Measurements from ENCODE around the gene CREB1. TPM values are rescaled to one million over a fixed set of nuclear protein-coding genes. Genes with fewer than 3 reads are reported as not detected.
A peak's percentile ranks its signal among the peaks of the same experiment; 100 is the strongest.

CREB1 gene
- total and polyA plus RNA-seq, 2 donors (not counting 3 experiments of a cell fraction or from before 2014, with no cell fraction given), result 31.0 to 71.1 TPM

- BruUV-seq (replicated peaks), result TSS peak; percentile 90
- dilution Hi-C loops (cut with MboI; ENCODE audit: extremely low pct_ligation_motif_present, low sequenced_read_pairs), result no loop called here
- peak; percentile 95 for TF ChIP-seq POLR2A (IDR thresholded peaks at IDR 0.05; ENCODE audit: low read depth, low read length)
- peak; percentile 71 for TF ChIP-seq POLR2AphosphoS5 (IDR thresholded peaks at IDR 0.05; ENCODE audit: insufficient read depth, low read depth, low read length)
- no peak for TF ChIP-seq EZH2 (IDR thresholded peaks at IDR 0.05; ENCODE audit: borderline replicate concordance, low read depth, low read length, severe bottlenecking)
Measured at GRCh38 chr2:207624185-207625013, 94.6 kb downstream of the CREB1 start.

More at GRCh38 chr2:207624185-207625013, 94.6 kb downstream of the CREB1 start:
- ChIA-PET CTCF (interaction anchor here (0.7 to 4.7 kb wide), 16 partner anchors 7 to 418 kb away, joined by 3 to 45 read pairs (median 11); partner anchors contain the start of genes CCNYL1 and CREB1), POLR2A (interaction anchor here (1.1 to 2.1 kb wide), 2 partner anchors 87 to 95 kb away, joined by 3 to 10 read pairs; partner anchors contain the start of genes CCNYL1 and CREB1)
- no peaks in the 10 kb centered on the region for H3K36me3 ChIP-seq (ENCODE audit: control insufficient read depth in 2 of 2, extremely low read depth in 1 of 2, insufficient read depth in 2 of 2, low read length in 2 of 2)
- peaks cover 6% of the 10 kb centered on the region for H3K4me1 ChIP-seq (ENCODE audit: control insufficient read depth, extremely low read depth, insufficient read depth, low read length)
- DNase-seq (ENCODE audit: low read depth, low spot score) (peak; percentile 73), FAIRE-seq (peak; percentile 91)
- intact Hi-C loops (cut with micrococcal nuclease), result loop anchor here (1.0 to 5.0 kb wide), 5 partner anchors 53 to 824 kb away; partner anchors contain the start of genes CCNYL1 and CREB1
- peak overlapping the region; percentile 20 to 75 (median 67) for H3K4me3 ChIP-seq (replicated peaks in 1 of 3; ENCODE audit: insufficient read depth in 1 of 3, low read depth in 1 of 3, low read length in 3 of 3)
- peak overlapping the region; percentile 96 for H3K9ac ChIP-seq (replicated peaks; ENCODE audit: extremely low read depth, insufficient read depth, low read length)
- H3K9me1 ChIP-seq (replicated peaks; ENCODE audit: control insufficient read depth, extremely low read depth, insufficient read depth, low read length), result no peaks in the 10 kb centered on the region
- no peaks in the 10 kb centered on the region for H3K79me2 ChIP-seq (ENCODE audit: control insufficient read depth, insufficient read depth, low read length)
- H4K20me1 ChIP-seq (replicated peaks; ENCODE audit: control insufficient read depth, extremely low read depth, insufficient read depth, low read length), result no peaks in the 10 kb centered on the region
- peak overlapping the region; percentile 89 for H2AFZ ChIP-seq (ENCODE audit: low read depth, low read length)
- peak overlapping the region; percentile 61 for H3K27ac ChIP-seq (ENCODE audit: insufficient read depth, low read depth, low read length)
- no peaks in the 10 kb centered on the region for H3K9me3 ChIP-seq (replicated peaks; ENCODE audit: control insufficient read depth, insufficient read depth, low read length)
- peak overlapping the region; percentile 92 for H3K4me2 ChIP-seq (ENCODE audit: insufficient read depth, low read length)
- H3K27me3 ChIP-seq (ENCODE audit: control insufficient read depth in 2 of 2, insufficient read depth in 2 of 2, low read length in 2 of 2), result no peaks in the 10 kb centered on the region
